Sigmoid colon (tissue), 4 donors: Measurements from ENCODE around the gene SIGLEC12.

ENCODE experiments used
- POLR2AphosphoS5 ChIP-seq, 4 donors: sonication (generic); formaldehyde crosslinking; IDR thresholded peaks; one replicate each; pipeline ENCODE4 v1.6.1; 2017; ENCODE audit warnings: antibody characterized with exemption in 4 of 4
- TF ChIP-seq, protein P1 (sequence below), 4 experiments: fragments of 450-650 bp in 3 of 4; fragments of 200-600 bp in 1 of 4; IDR thresholded peaks; one replicate each; pipeline ENCODE4 v1.5.1; 2016 to 2019; ENCODE audit warnings: antibody characterized with exemption in 4 of 4, mild to moderate bottlenecking in 3 of 4, moderate library complexity in 2 of 4

DNA sequence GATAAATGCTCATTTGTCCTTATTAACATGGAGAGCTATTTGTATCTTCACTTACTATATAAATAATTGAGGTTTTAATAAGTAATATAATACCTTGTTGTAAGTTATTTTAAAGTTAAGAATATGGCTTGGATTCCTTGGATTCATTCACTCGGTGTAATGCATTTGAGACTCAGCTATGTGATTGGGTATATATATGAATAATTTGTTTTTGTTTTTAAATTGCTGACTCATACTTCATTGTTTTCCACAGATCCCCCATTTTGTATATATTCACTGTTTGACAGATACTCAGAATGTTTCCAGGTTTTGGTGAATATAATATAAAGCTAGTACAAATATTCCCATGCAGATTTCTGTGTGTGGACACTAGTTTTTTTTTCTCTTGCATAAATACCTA lies 30.1 kb downstream of the SIGLEC12 start:
- TF ChIP-seq, protein P1, sequence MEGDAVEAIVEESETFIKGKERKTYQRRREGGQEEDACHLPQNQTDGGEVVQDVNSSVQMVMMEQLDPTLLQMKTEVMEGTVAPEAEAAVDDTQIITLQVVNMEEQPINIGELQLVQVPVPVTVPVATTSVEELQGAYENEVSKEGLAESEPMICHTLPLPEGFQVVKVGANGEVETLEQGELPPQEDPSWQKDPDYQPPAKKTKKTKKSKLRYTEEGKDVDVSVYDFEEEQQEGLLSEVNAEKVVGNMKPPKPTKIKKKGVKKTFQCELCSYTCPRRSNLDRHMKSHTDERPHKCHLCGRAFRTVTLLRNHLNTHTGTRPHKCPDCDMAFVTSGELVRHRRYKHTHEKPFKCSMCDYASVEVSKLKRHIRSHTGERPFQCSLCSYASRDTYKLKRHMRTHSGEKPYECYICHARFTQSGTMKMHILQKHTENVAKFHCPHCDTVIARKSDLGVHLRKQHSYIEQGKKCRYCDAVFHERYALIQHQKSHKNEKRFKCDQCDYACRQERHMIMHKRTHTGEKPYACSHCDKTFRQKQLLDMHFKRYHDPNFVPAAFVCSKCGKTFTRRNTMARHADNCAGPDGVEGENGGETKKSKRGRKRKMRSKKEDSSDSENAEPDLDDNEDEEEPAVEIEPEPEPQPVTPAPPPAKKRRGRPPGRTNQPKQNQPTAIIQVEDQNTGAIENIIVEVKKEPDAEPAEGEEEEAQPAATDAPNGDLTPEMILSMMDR (IDR thresholded peaks at IDR 0.05): no peak
- TF ChIP-seq POLR2AphosphoS5 (IDR thresholded peaks at IDR 0.05): no peak
